Smooth muscle cell (in vitro differentiated cells): Measurements from ENCODE around the gene FYN. TPM values are rescaled to one million over a fixed set of nuclear protein-coding genes. Genes with fewer than 3 reads are reported as not detected.

Experiments
- DNase-seq: peaks from one replicate; lab custom pipeline; 2025; ENCODE audit not compliant: unreplicated experiment; lab: John Stamatoyannopoulos, UW
- H2AFZ ChIP-seq: fragments of 200-600 bp; sonication (generic); 2 replicates; pipeline ENCODE4 v1.6.0; 2016; ENCODE audit warnings: antibody characterized with exemption, low read depth, mild to moderate bottlenecking
- H3F3A ChIP-seq: fragments of 200-600 bp; sonication (generic); 2 replicates; pipeline ENCODE4 v1.6.0; 2017; ENCODE audit warnings: antibody characterized with exemption, low read depth
- H3K27ac ChIP-seq: fragments of 200-600 bp; sonication (generic); 2 replicates; pipeline ENCODE4 v1.5.1; 2016; ENCODE audit warnings: low read depth, mild to moderate bottlenecking
- H3K27me3 ChIP-seq: fragments of 200-600 bp; sonication (generic); 2 replicates; pipeline ENCODE4 v1.6.1; 2016; ENCODE audit warnings: low read depth, mild to moderate bottlenecking
- H3K36me3 ChIP-seq: fragments of 200-600 bp; sonication (generic); 2 replicates; pipeline ENCODE4 v1.5.1; 2016; ENCODE audit warnings: low read depth
- H3K4me1 ChIP-seq: fragments of 200-600 bp; sonication (generic); 2 replicates; pipeline ENCODE4 v1.5.1; 2016; ENCODE audit warnings: low read depth
- H3K4me2 ChIP-seq: fragments of 200-600 bp; sonication (generic); 2 replicates; pipeline ENCODE4 v1.6.0; 2016; ENCODE audit warnings: mild to moderate bottlenecking
- H3K4me3 ChIP-seq: fragments of 200-600 bp; sonication (generic); 2 replicates; pipeline ENCODE4 v1.5.1; 2016; ENCODE audit warnings: mild to moderate bottlenecking
- H3K79me2 ChIP-seq: fragments of 200-600 bp; sonication (generic); 2 replicates; pipeline ENCODE4 v1.6.0; 2016; ENCODE audit warnings: low read depth, mild to moderate bottlenecking
- H3K9ac ChIP-seq: fragments of 200-600 bp; sonication (generic); 2 replicates; pipeline ENCODE4 v1.6.0; 2016; ENCODE audit warnings: low read depth
- H3K9me3 ChIP-seq: fragments of 200-600 bp; sonication (generic); replicated peaks from 2 replicates; pipeline ENCODE4 v1.5.1; 2016; ENCODE audit warnings: low read depth
- H4K20me1 ChIP-seq: fragments of 200-600 bp; sonication (generic); 2 replicates; pipeline ENCODE4 v1.6.0; 2016; ENCODE audit warnings: low read depth
- CTCF ChIP-seq: fragments of 200-600 bp; sonication (generic); IDR thresholded peaks from 2 replicates; pipeline ENCODE4 v1.5.1; 2017; ENCODE audit warnings: borderline replicate concordance, mild to moderate bottlenecking, antibody characterized with exemption; ENCODE audit not compliant: insufficient read depth, poor library complexity, severe bottlenecking
- WGBS: methylation state at CpG from one replicate; pipeline ENCODE4 v1.1.7; 2016; ENCODE audit warnings: low lambda C conversion rate; 5-methylcytosine and 5-hydroxymethylcytosine counted together
- polyA plus RNA-seq: library from polyadenylated mRNA; unstranded; fragments of >200 nt; fragmentation: Nextera tagmentation; extraction: Ambion mirVana; gene quantifications from 2 replicates; pipeline ENCODE4 v1.2.1, GENCODE V29; 2016
- total RNA-seq: library from RNA; depleted of rRNA; stranded (reverse); fragments of >200 nt; gene quantifications from 2 replicates; pipeline ENCODE4 v1.2.3, GENCODE V29; 2014

Gene FYN
- total and polyA plus RNA-seq, 2 experiments from 2014 or later, result 110 to 138 TPM

- 83% methylated on average over 5 of the region's 5 CpGs for WGBS
- Histone ChIP-seq H3K9ac (no peak overlapping the region), H3K36me3 (no peaks in the 10 kb centered on the region), H3K4me1 (peaks cover 9% of the 10 kb centered on the region), H3K4me2 (no peak overlapping the region), H3K79me2 (no peaks in the 10 kb centered on the region), H4K20me1 (no peaks in the 10 kb centered on the region), H3K4me3 (no peak overlapping the region), H3K27ac (no peak overlapping the region), H3K9me3 (no peaks in the 10 kb centered on the region), H3F3A (no peaks in the 10 kb centered on the region), H2AFZ (no peak overlapping the region), H3K27me3 (no peaks in the 10 kb centered on the region)
- TF ChIP-seq CTCF, result no peak
- no peak for DNase-seq
Observed at GRCh38 chr6:111900735-111901134, 27.5 kb upstream of the FYN start.

- Histone ChIP-seq H3K79me2 (no peaks in the 10 kb centered on the region), H3K4me1 (peaks cover 9% of the 10 kb centered on the region), H3K4me2 (no peak overlapping the region), H4K20me1 (no peaks in the 10 kb centered on the region), H3K4me3 (no peak overlapping the region), H3K9ac (no peak overlapping the region), H3K27me3 (no peaks in the 10 kb centered on the region), H3K27ac (no peak overlapping the region), H3F3A (no peaks in the 10 kb centered on the region), H2AFZ (no peak overlapping the region), H3K36me3 (no peaks in the 10 kb centered on the region), H3K9me3 (no peaks in the 10 kb centered on the region)
- DNase-seq, result no peak
- 81% methylated on average over 3 of the region's 3 CpGs for WGBS
- TF ChIP-seq CTCF, result no peak
Observed at GRCh38 chr6:111899531-111899930, 26.3 kb upstream of the FYN start.

GRCh38 chr6:111898452-111898851, 25.2 kb upstream of the FYN start:
- no peaks in the 10 kb centered on the region for H3K79me2 ChIP-seq
- no peak overlapping the region for H3K27ac ChIP-seq
- H2AFZ ChIP-seq, result no peak overlapping the region
- H3K4me1 ChIP-seq, result peaks cover 9% of the 10 kb centered on the region
- no peaks in the 10 kb centered on the region for H4K20me1 ChIP-seq
- H3K9ac ChIP-seq, result no peak overlapping the region
- no peak for TF ChIP-seq CTCF
- DNase-seq, result no peak
- no peak overlapping the region for H3K4me2 ChIP-seq
- no peaks in the 10 kb centered on the region for H3K27me3 ChIP-seq
- no peaks in the 10 kb centered on the region for H3K9me3 ChIP-seq
- no peaks in the 10 kb centered on the region for H3F3A ChIP-seq
- no peak overlapping the region for H3K4me3 ChIP-seq
- 39% methylated on average over 4 of the region's 4 CpGs for WGBS
- H3K36me3 ChIP-seq, result no peaks in the 10 kb centered on the region

GRCh38 chr6:111894951-111895350, 21.7 kb upstream of the FYN start:
- Histone ChIP-seq H3K79me2 (no peaks in the 10 kb centered on the region), H2AFZ (no peak overlapping the region), H4K20me1 (no peaks in the 10 kb centered on the region), H3K9ac (no peak overlapping the region), H3K27me3 (no peaks in the 10 kb centered on the region), H3K4me3 (no peak overlapping the region), H3K27ac (no peak overlapping the region), H3F3A (no peaks in the 10 kb centered on the region), H3K36me3 (no peaks in the 10 kb centered on the region), H3K9me3 (no peaks in the 10 kb centered on the region), H3K4me2 (no peak overlapping the region), H3K4me1 (peaks cover 9% of the 10 kb centered on the region)
- DNase-seq, result no peak
- TF ChIP-seq CTCF, result no peak
- WGBS, result 100% methylated on average over 1 of the region's 1 CpG
